ENCODE results near the gene QRICH2. TPM values are rescaled to one million over a fixed set of nuclear protein-coding genes. Genes with fewer than 3 reads are reported as not detected.

The QRICH2 gene
- total and polyA plus RNA-seq, 9 of the 15 experiments (the other 6 are each of a cell fraction or from before 2014, with no cell fraction given), result 0.03 to 1.6 (median 0.81) TPM

GRCh38 chr17:76278952-76279741 is 28.9 kb downstream of the QRICH2 start (continued):
- TF ChIP-seq, protein P1, sequence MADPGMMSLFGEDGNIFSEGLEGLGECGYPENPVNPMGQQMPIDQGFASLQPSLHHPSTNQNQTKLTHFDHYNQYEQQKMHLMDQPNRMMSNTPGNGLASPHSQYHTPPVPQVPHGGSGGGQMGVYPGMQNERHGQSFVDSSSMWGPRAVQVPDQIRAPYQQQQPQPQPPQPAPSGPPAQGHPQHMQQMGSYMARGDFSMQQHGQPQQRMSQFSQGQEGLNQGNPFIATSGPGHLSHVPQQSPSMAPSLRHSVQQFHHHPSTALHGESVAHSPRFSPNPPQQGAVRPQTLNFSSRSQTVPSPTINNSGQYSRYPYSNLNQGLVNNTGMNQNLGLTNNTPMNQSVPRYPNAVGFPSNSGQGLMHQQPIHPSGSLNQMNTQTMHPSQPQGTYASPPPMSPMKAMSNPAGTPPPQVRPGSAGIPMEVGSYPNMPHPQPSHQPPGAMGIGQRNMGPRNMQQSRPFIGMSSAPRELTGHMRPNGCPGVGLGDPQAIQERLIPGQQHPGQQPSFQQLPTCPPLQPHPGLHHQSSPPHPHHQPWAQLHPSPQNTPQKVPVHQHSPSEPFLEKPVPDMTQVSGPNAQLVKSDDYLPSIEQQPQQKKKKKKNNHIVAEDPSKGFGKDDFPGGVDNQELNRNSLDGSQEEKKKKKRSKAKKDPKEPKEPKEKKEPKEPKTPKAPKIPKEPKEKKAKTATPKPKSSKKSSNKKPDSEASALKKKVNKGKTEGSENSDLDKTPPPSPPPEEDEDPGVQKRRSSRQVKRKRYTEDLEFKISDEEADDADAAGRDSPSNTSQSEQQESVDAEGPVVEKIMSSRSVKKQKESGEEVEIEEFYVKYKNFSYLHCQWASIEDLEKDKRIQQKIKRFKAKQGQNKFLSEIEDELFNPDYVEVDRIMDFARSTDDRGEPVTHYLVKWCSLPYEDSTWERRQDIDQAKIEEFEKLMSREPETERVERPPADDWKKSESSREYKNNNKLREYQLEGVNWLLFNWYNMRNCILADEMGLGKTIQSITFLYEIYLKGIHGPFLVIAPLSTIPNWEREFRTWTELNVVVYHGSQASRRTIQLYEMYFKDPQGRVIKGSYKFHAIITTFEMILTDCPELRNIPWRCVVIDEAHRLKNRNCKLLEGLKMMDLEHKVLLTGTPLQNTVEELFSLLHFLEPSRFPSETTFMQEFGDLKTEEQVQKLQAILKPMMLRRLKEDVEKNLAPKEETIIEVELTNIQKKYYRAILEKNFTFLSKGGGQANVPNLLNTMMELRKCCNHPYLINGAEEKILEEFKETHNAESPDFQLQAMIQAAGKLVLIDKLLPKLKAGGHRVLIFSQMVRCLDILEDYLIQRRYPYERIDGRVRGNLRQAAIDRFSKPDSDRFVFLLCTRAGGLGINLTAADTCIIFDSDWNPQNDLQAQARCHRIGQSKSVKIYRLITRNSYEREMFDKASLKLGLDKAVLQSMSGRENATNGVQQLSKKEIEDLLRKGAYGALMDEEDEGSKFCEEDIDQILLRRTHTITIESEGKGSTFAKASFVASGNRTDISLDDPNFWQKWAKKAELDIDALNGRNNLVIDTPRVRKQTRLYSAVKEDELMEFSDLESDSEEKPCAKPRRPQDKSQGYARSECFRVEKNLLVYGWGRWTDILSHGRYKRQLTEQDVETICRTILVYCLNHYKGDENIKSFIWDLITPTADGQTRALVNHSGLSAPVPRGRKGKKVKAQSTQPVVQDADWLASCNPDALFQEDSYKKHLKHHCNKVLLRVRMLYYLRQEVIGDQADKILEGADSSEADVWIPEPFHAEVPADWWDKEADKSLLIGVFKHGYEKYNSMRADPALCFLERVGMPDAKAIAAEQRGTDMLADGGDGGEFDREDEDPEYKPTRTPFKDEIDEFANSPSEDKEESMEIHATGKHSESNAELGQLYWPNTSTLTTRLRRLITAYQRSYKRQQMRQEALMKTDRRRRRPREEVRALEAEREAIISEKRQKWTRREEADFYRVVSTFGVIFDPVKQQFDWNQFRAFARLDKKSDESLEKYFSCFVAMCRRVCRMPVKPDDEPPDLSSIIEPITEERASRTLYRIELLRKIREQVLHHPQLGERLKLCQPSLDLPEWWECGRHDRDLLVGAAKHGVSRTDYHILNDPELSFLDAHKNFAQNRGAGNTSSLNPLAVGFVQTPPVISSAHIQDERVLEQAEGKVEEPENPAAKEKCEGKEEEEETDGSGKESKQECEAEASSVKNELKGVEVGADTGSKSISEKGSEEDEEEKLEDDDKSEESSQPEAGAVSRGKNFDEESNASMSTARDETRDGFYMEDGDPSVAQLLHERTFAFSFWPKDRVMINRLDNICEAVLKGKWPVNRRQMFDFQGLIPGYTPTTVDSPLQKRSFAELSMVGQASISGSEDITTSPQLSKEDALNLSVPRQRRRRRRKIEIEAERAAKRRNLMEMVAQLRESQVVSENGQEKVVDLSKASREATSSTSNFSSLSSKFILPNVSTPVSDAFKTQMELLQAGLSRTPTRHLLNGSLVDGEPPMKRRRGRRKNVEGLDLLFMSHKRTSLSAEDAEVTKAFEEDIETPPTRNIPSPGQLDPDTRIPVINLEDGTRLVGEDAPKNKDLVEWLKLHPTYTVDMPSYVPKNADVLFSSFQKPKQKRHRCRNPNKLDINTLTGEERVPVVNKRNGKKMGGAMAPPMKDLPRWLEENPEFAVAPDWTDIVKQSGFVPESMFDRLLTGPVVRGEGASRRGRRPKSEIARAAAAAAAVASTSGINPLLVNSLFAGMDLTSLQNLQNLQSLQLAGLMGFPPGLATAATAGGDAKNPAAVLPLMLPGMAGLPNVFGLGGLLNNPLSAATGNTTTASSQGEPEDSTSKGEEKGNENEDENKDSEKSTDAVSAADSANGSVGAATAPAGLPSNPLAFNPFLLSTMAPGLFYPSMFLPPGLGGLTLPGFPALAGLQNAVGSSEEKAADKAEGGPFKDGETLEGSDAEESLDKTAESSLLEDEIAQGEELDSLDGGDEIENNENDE (IDR thresholded peaks at IDR 0.05; ENCODE audit: low read depth, low read length), result no peak
- no peak for TF ChIP-seq ATF1 (CRISPR knock-in tag; IDR thresholded peaks at IDR 0.05)
- TF ChIP-seq ATF1 (tag; IDR thresholded peaks at IDR 0.05), result no peak
- no peak for TF ChIP-seq ZEB2 (IDR thresholded peaks at IDR 0.05)
- TF ChIP-seq TEAD1 (CRISPR knock-in tag; IDR thresholded peaks at IDR 0.05), result peak; percentile 62 to 95; a peak in 3 of 4 replicates
- no peak for TF ChIP-seq BCOR (IDR thresholded peaks at IDR 0.05)
- TF ChIP-seq, protein P2, sequence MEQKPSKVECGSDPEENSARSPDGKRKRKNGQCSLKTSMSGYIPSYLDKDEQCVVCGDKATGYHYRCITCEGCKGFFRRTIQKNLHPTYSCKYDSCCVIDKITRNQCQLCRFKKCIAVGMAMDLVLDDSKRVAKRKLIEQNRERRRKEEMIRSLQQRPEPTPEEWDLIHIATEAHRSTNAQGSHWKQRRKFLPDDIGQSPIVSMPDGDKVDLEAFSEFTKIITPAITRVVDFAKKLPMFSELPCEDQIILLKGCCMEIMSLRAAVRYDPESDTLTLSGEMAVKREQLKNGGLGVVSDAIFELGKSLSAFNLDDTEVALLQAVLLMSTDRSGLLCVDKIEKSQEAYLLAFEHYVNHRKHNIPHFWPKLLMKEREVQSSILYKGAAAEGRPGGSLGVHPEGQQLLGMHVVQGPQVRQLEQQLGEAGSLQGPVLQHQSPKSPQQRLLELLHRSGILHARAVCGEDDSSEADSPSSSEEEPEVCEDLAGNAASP (IDR thresholded peaks at IDR 0.05), result no peak
- TF ChIP-seq TAF1 (IDR thresholded peaks at IDR 0.05; ENCODE audit: control insufficient read depth, extremely low read depth, insufficient read depth, low read length, severe bottlenecking), result no peak
- TF ChIP-seq CREM (IDR thresholded peaks at IDR 0.05; ENCODE audit: low read depth), result 0 out of 2 replicates have a peak, but pooled peaks have one; percentile 20
- TF ChIP-seq SRSF3 (IDR thresholded peaks at IDR 0.05; ENCODE audit: insufficient read depth, low read length), result no peak
- TF ChIP-seq KLF1 (tag; IDR thresholded peaks at IDR 0.05), result no peak
- peak; percentile 51; the same call in 1 of the 2 replicates for TF ChIP-seq XRCC5 (IDR thresholded peaks at IDR 0.05; ENCODE audit: low read depth, low read length)
- no peak for TF ChIP-seq FOXO4 (CRISPR knock-in tag; IDR thresholded peaks at IDR 0.05)
- TF ChIP-seq, protein P3, sequence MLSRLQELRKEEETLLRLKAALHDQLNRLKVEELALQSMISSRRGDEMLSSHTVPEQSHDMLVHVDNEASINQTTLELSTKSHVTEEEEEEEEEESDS (CRISPR knock-in tag; IDR thresholded peaks at IDR 0.05), result no peak

All from K562 (cell line).